Right lobe of liver (tissue), 6 donors: Measurements from ENCODE around the gene CHI3L2. TPM values are rescaled to one million over a fixed set of nuclear protein-coding genes. Genes with fewer than 3 reads are reported as not detected.

Source experiments
- ATAC-seq, 4 donors: fragments of 200-7000 bp; cut with Tn5 transposase; one replicate each; pipeline ENCODE4 v1.9.1; 2020; ENCODE audit warnings: mild to moderate bottlenecking in 4 of 4, moderate library complexity in 4 of 4
- DNase-seq, 3 donors: peaks; one replicate each; pipeline ENCODE4 v3.0.0-alpha.2; 2020
- H3K27ac ChIP-seq, 3 donors: fragments of 200-600 bp; one replicate each; pipeline ENCODE4 v1.8.0; 2022
- H3K27me3 ChIP-seq, 2 donors: fragments of 200-600 bp; one replicate each; pipeline ENCODE4 v1.8.0; 2022
- H3K36me3 ChIP-seq, 4 donors: fragments of 200-600 bp; sonication (generic) in 1 of 4; one replicate each; pipeline versions ENCODE4 v1.5.1 to v1.8.0; 2017 to 2022; ENCODE audit warnings: control low read depth in 1 of 4
- H3K4me1 ChIP-seq, 4 donors: fragments of 200-600 bp; sonication (generic) in 1 of 4; one replicate each; pipeline versions ENCODE4 v1.5.1 to v1.8.0; 2017 to 2022; ENCODE audit warnings: control low read depth in 1 of 4
- H3K4me3 ChIP-seq, 3 donors: fragments of 200-600 bp; one replicate each; pipeline ENCODE4 v1.8.0; 2022
- H3K9me3 ChIP-seq, 4 donors: fragments of 200-600 bp; sonication (generic) in 1 of 4; one replicate each; pipeline versions ENCODE4 v1.5.1 to v1.8.0; 2017 to 2022; ENCODE audit warnings: control low read depth in 1 of 4
- POLR2A ChIP-seq: fragments of 450-650 bp; IDR thresholded peaks from one replicate; pipeline ENCODE4 v1.6.1; 2017; ENCODE audit warnings: antibody characterized with exemption, mild to moderate bottlenecking
- WGBS: methylation state at CpG from one replicate; pipeline ENCODE4 v1.1.6; 2018; ENCODE audit warnings: low coverage, low lambda C conversion rate; ENCODE audit not compliant: insufficient coverage; ENCODE audit errors: missing lambda C conversion rate; 5-methylcytosine and 5-hydroxymethylcytosine counted together
- intact Hi-C, 2 donors: fragments of 100-400 bp; cut with DNase I; formaldehyde crosslinking; loops; one replicate each; pipeline versions ENCODE4 v1.11.2 to v1.14.1; 2022
- total RNA-seq, 6 experiments: library from RNA; depleted of rRNA in 2 of 6; stranded (reverse); fragments of >200 nt in 2 of 6; fragmentation: NEBNext Ultra II Directional in 3 of 6; extraction: Animal tissue kit (Norgen Biotek cat#: 25700) in 3 of 6; gene quantifications; one replicate each; pipeline versions ENCODE4 v1.1.0 to v1.2.4, GENCODE V29; 2016 to 2023
- TF ChIP-seq, protein P1 (sequence below), 4 donors: fragments of 200-600 bp in 3 of 4; fragments of 450-650 bp in 1 of 4; IDR thresholded peaks; one replicate each; pipeline versions ENCODE4 v1.5.1 to v1.8.0; 2016 to 2022; ENCODE audit warnings: antibody characterized with exemption in 4 of 4, mild to moderate bottlenecking in 2 of 4
- donor health status: DM: no; HTN: yes; CAD: no.
- donor health status: DM: no; HTN: no; CAD: no.
- donor health status: DM: no; HTN: no; CAD: no.
- donor health status: DM: no; HTN: yes; CAD: no.
- donor health status: DM: no; HTN: yes; CAD: no.

CHI3L2 gene
- total RNA-seq, 6 experiments from 2014 or later: 0.15 to 0.58 (median 0.26) TPM; not detected in 1

DNA sequence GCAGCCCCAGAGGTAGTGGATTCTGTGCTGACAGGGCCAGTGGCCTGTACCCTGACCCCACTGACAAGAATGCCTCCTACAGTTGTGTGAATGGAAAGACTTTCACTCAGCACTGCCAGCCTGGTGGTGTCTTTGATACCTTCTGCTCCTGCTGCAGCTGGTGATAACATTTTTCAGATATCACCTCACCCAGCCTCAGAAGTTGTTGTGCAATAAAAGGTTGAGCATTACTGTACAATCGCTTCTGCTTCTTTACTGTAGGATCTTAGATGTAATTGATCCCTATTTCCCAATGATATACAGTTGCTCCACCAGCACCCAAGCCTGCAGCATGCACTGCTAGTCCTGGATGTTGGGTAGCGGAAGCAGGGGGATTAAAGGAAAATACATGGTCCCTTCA lies 58.4 kb downstream of the CHI3L2 start:
- H3K36me3 ChIP-seq: no peaks in the 10 kb centered on the region
- intact Hi-C loops: no loop called here
- 69% methylated on average over 2 of the region's 2 CpGs for WGBS
- no peaks in the 10 kb centered on the region for H3K9me3 ChIP-seq
- TF ChIP-seq, protein P1, sequence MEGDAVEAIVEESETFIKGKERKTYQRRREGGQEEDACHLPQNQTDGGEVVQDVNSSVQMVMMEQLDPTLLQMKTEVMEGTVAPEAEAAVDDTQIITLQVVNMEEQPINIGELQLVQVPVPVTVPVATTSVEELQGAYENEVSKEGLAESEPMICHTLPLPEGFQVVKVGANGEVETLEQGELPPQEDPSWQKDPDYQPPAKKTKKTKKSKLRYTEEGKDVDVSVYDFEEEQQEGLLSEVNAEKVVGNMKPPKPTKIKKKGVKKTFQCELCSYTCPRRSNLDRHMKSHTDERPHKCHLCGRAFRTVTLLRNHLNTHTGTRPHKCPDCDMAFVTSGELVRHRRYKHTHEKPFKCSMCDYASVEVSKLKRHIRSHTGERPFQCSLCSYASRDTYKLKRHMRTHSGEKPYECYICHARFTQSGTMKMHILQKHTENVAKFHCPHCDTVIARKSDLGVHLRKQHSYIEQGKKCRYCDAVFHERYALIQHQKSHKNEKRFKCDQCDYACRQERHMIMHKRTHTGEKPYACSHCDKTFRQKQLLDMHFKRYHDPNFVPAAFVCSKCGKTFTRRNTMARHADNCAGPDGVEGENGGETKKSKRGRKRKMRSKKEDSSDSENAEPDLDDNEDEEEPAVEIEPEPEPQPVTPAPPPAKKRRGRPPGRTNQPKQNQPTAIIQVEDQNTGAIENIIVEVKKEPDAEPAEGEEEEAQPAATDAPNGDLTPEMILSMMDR (IDR thresholded peaks at IDR 0.05): no peak
- TF ChIP-seq POLR2A: no peak
- DNase-seq: no peak
- H3K27ac ChIP-seq: no peak overlapping the region
- no peak overlapping the region for H3K4me3 ChIP-seq
- H3K27me3 ChIP-seq: no peaks in the 10 kb centered on the region
- ATAC-seq: no peak
- no peaks in the 10 kb centered on the region for H3K4me1 ChIP-seq

DNA sequence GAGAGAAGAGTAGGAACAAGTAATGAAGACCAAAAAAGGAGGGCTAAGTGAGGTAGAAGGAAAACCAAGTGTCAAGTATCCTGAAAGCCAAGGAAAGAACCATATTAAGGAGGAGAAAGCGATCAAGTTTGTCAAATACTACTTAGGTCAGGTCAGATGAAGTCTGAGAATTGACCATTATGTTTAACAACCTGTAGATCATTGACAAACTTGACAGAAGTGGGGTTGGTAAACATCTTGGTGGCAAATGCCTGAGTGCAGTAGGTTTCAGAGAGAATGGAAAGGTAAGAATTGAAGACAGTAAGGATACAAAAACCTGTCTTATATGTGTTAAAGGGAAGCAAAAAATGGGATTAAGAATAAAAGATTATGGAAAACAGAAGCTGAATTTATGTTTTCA lies 59.4 kb downstream of the CHI3L2 start:
- DNase-seq: no peak
- no peaks in the 10 kb centered on the region for H3K9me3 ChIP-seq
- H3K27ac ChIP-seq: no peak overlapping the region
- no peak overlapping the region for H3K4me3 ChIP-seq
- no peak for ATAC-seq
- no peaks in the 10 kb centered on the region for H3K4me1 ChIP-seq
- 0% methylated on average over 1 of the region's 1 CpG for WGBS
- H3K27me3 ChIP-seq: no peaks in the 10 kb centered on the region
- TF ChIP-seq, protein P1 (IDR thresholded peaks at IDR 0.05): no peak
- TF ChIP-seq POLR2A: no peak
- no peaks in the 10 kb centered on the region for H3K36me3 ChIP-seq
- intact Hi-C loops: no loop called here

DNA sequence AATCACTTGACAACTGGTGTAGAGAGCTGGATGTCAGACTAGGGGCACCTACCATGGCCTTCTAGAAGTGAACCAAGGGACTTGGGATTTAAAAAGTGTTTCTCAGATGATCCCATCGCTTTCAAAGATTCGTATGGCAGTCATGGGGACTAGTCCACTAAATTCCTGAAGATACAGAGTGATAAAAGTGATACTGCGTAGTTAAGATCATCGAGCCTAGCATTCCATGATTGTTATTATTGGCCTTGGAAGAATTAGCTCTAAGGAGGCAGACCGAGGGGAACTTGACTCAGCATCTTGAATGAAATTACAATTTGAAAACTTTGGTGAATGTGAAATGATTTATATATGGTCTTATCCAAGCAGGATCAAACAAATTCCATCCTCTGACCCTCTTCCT lies 61.9 kb downstream of the CHI3L2 start:
- TF ChIP-seq POLR2A: no peak
- TF ChIP-seq, protein P1 (IDR thresholded peaks at IDR 0.05): no peak
- DNase-seq (no peak), ATAC-seq (no peak)
- Histone ChIP-seq H3K4me1 (no peaks in the 10 kb centered on the region), H3K36me3 (no peaks in the 10 kb centered on the region), H3K9me3 (no peaks in the 10 kb centered on the region), H3K27me3 (no peaks in the 10 kb centered on the region), H3K4me3 (no peak overlapping the region), H3K27ac (no peak overlapping the region)
- 57% methylated on average over 4 of the region's 5 CpGs for WGBS
- intact Hi-C loops: no loop called here

DNA sequence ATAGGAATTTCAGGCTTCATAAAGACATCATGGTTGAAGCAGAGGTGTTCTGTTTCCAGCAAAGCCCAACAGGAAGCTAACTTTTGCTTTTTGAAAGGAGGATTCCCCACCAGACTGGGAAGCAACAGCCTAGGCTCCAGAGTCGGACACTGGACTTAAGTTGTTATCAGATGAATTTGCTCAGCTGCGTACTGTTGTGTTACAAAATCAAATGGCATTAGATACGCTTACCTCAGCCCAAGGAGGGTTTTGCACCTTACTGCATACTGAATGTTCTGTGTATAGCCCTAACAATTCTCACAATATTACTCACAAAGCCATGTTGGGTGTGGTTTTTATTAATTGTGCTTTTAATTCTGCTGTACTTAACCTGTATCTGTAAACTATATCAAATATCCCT lies 62.6 kb downstream of the CHI3L2 start:
- H3K4me3 ChIP-seq: no peak overlapping the region
- DNase-seq: no peak
- H3K4me1 ChIP-seq: no peaks in the 10 kb centered on the region
- WGBS: 31% methylated on average over 3 of the region's 3 CpGs
- ATAC-seq: peak in 3 of 4 donors; percentile 21 to 44 (median 26)
- no peaks in the 10 kb centered on the region for H3K27me3 ChIP-seq
- H3K9me3 ChIP-seq: no peaks in the 10 kb centered on the region
- no peaks in the 10 kb centered on the region for H3K36me3 ChIP-seq
- TF ChIP-seq, protein P1 (IDR thresholded peaks at IDR 0.05): no peak
- TF ChIP-seq POLR2A: no peak
- no peak overlapping the region for H3K27ac ChIP-seq
- intact Hi-C loops: no loop called here

DNA sequence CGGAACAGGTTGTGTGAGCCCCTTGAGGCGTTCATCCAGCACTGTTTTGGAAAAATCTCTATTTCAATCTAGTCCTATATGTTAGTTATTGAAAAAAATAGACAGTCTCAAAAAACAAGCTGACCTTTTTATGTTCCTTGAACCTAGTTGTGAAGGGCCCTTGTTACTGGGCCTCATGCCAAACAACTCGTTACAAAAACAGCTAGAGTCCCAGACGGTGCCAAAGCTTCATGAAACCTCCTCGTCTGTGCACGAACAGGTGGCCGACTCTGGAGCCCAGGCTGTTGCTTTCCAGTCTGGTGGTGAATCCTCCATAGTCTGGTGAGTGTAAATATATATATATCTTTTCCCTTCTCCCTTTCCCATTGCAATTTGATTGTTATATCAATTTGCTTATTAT lies 63.1 kb downstream of the CHI3L2 start, which contains the start of gene CHIA:
Gene CHIA (plus strand): TSS at position 222 of the 400 bp plus-strand sequence. CDS start 19,617 bp downstream, outside the sequence.
- Histone ChIP-seq H3K9me3 (no peaks in the 10 kb centered on the region), H3K4me3 (no peak within 1 kb of the TSS), H3K27me3 (no peaks in the 10 kb centered on the region), H3K4me1 (no peaks in the 10 kb centered on the region), H3K36me3 (no peaks in the 10 kb centered on the region), H3K27ac (no peak within 1 kb of the TSS)
- TF ChIP-seq, protein P1 (IDR thresholded peaks at IDR 0.05): no peak
- TF ChIP-seq POLR2A: no peak
- WGBS: 19% methylated on average over 7 of the region's 7 CpGs
- ATAC-seq (peak; percentile 37 to 77 (median 64)), DNase-seq (peak in 1 of 3 donors; percentile 56)
- intact Hi-C loops: no loop called here
